GM21717 (cell line): ENCODE results near the gene TPRN.

ENCODE experiments used
- ATAC-seq: cut with Tn5 transposase; IDR thresholded peaks from one replicate; pipeline ENCODE4 v1.9.1; 2021; ENCODE audit warnings: mild to moderate bottlenecking, moderate library complexity; ENCODE audit not compliant: unreplicated experiment

Gene TPRN

DNA sequence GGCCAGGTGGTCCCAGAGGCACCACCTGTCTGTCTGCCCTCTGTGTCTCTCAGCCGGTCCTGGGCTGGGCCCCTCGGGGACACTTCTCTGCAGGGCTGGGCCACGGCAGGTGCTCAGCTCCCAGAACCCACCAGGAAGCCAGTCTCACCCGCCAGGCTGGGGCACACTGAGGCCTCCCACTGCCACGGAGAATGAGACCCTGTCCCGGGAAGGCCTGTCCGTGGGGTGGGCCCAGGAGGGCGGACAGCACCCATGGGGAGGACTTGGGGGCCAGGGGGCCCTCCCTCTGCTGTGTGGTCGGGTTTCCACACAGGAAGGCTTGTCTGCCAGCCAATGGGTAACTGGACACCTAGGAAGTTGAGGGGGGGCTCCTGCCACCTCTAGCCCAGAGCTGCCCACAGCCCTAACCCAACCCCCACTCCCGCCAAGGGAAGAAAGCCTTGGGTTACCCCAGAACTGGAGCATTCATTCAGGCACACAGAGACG lies 36.4 kb upstream of the TPRN start:
- no peak for ATAC-seq

DNA sequence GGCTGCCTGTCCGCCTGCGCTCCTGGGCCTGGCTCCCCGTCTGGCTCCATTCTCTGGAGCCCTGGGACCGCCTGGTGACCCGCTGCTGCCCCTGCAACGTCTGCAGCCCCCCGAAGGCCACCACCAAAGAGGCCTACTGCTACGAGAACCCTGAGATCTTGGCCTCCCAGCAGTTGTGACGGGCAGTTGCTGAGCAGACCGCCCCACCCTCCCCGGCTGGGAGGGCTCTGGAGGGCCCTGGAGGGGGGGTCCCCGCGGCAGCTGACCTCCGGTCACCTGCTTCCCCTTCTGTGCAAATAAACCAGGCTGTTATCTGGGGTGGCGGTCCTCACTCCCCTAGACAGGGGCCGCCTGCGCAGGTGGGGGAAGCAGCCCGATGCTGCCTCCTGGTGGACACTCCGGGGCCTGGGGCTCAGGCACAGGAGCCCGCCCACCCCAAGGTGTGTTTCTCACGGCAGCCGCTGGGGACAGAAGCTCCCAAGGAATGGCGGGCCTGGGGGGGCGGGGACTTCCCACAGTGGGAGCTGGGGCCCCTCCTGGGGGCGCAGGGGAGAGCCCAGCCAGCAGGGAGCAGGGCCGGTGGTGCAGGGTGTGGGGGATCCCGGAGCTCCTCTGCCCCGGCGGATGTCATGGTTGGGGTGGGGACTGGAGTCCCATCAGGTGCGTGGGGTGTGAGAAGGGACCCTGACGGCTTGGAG lies 35.8 kb upstream of the TPRN start:
- no peak for ATAC-seq

DNA sequence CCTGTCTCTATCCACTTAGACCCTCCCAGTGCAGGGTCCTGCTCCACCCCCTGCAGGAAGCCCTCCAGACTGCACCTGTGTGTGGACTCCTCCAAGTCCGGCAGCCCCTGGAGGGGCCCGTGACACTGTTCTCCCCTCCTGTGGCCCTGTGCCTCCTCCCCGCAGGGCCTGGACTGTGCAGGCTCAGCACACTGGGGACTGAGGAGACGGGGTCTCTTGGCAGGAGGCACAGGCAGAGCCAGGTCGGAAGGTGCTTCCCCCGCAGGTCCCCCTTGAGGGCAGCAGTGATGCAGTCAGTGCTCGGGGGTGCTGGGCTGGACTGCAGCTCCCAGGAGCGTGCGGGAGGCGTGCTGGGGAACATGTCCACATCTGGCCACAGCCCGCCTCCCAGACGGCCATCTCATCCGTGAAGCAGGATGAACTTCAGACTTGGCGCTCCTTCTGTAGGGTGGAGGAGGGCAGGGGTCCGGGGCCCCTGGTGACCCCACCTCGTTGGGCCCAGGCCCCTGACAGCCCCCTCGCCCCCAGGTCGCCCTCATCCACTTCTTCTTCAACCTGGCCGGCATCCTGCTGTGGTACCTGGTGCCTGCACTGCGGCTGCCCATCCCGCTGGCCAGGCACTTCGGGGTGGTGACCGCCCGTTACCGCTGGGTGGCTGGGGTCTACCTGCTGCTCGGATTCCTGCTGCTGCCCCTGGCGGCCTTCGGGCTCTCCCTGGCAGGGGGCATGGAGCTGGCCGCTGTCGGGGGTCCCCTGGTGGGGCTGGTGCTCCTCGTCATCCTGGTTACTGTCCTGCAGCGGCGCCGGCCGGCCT lies 35.1 kb upstream of the TPRN start:
- no peak for ATAC-seq

DNA sequence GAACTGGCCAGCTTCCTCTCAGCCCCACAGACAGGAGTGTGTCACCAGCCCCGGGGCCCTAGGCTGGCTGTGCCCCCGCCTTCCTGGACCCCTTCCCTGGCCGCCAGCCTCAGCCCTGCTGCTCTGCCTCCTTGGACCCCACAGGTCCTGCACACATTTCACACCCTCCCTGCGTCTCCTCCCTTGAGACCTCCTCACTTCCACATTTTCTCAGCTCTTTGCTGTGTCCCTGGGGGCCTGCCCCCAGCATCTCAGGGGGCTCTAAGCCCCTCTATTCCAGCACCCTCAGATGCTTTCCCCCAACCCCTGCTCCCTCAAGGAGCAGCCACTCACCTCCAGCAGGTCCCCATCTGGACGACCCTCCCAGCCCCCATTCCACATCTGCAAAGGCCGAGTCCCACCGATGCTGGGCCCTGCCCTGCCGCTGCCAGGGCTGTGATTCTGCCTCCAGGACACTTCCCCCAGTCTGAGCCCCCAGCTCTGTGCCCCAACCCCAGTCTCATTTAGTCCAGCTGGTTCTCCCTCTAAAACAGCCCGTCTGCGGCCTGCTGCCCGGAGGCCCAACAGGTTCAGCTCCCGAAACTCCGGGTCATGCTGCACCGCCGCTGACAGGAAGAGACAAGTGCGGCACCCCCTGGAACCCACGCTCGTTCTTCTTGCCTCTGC lies 34.4 kb upstream of the TPRN start:
- ATAC-seq, result no peak

DNA sequence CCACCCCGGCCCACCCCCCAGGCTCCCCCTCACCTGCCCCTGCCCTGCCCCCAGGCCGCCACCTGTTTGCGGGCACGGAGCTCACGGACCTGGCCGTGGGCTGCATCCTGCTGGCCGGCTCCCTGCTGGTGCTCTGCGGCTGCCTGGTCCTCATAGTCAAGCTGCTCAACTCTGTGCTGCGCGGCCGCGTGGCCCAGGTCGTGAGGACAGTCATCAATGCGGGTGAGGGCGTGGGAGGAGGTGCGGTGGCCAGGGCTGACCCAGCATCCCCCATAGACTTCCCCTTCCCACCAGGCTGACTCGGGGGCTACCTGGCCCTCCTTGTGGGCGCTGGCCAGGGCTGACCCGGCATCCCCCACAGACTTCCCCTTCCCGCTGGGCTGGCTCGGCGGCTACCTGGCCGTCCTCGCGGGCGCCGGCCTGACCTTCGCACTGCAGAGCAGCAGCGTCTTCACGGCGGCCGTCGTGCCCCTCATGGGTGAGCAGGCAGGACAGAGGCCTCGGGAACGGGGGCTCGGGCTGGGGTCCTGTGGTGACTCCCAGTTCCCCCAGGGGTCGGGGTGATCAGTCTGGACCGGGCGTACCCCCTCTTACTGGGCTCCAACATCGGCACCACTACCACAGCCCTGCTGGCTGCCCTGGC lies 33.6 kb upstream of the TPRN start:
- ATAC-seq, result no peak

DNA sequence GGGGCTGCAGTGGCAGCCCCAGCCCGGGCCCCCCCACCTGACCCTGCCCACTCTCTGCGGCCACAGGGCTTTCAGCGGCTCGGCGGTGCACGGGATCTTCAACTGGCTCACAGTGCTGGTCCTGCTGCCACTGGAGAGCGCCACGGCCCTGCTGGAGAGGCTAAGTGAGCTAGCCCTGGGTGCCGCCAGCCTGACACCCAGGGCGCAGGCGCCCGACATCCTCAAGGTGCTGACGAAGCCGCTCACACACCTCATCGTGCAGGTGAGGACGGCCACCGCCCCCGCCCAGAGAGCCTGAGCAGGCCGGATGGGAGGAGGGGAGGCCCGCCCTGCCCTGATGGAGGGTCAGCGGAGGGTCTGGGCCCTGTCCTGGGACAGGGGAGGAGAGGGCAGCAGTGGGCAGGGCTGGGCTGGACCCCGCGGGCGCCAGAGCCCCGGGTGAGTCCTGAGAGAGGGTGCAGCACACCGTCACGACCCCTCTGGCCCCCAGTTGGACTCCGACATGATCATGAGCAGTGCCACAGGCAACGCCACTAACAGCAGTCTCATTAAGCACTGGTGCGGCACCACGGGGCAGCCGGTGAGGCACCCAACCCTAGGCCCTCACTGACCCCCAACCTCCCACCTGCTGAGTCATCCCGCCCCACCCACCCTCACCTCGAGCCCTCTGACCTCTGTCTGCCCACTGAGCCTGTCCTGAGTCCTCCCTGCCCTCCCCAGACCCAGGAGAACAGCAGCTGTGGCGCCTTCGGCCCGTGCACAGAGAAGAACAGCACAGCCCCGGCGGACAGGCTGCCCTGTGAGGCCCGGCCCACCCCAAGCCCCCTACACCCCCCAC lies 32.8 kb upstream of the TPRN start:
- no peak for ATAC-seq

DNA sequence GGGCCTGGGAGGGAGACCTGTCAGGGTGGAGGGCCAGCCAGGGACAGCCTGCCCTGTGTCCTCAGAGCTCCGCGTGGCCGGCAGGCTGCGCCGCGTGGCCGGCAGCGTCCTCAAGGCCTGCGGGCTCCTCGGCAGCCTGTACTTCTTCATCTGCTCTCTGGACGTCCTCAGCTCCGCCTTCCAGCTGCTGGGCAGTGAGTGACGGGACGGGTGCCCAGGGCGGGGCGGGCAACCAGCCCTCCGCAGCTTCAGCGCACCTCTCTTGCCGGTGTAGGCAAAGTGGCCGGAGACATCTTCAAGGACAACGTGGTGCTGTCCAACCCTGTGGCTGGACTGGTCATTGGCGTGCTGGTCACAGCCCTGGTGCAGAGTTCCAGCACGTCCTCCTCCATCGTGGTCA lies 32.0 kb upstream of the TPRN start:
- no peak for ATAC-seq

DNA sequence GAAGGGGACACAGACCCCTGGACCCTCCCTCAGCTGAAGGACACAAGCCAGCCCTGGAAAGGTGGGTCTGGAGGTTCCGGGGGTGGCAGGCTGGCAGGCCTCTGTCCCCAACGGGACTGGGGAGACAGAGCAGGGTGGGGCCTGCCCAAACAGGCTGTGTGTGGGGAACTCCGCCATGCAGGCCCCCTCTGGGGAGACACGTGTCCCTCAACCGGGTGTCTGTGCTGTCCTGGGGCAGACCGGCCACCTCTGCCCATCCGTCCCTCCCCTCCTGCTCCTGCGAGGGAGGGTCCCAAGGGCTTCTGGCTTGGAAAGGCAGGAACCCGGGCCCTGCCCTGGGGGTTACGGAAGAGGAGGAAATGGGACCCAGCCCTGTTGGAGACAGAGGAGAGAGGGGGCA lies 31.6 kb upstream of the TPRN start:
- no peak for ATAC-seq

DNA sequence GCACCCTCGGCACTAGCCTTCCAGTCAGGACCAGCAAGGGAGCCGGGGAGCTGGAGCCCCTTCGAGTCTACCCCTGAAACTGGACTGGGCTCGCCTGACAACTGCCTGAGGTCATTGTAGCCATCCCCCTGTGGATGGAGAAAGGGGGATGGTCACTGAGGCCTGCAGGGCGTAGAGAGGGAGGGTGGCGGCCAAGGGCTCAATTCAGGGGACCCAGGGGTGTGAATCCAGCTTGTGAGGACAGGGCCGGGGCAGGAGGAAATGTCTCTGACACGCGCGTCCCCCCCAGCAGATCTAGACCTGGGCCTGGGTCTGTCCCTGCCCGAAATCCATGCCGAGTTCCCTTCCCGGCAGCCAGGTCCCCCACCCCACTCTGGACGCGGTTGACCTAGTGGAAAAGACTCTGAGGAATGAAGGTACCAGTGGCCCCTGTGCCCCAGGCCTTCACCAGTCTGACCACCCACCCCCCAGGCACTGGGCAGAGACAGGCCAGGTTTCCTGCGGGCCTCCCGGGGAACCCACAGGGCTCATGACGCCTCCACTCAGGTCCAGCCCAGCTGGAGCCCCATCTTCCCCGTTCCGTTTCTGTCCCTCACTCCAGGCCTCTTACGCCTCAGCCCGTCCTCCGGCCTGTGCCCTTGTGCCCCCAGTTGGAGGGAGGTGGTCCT lies 31.0 kb upstream of the TPRN start:
- ATAC-seq, result no peak

DNA sequence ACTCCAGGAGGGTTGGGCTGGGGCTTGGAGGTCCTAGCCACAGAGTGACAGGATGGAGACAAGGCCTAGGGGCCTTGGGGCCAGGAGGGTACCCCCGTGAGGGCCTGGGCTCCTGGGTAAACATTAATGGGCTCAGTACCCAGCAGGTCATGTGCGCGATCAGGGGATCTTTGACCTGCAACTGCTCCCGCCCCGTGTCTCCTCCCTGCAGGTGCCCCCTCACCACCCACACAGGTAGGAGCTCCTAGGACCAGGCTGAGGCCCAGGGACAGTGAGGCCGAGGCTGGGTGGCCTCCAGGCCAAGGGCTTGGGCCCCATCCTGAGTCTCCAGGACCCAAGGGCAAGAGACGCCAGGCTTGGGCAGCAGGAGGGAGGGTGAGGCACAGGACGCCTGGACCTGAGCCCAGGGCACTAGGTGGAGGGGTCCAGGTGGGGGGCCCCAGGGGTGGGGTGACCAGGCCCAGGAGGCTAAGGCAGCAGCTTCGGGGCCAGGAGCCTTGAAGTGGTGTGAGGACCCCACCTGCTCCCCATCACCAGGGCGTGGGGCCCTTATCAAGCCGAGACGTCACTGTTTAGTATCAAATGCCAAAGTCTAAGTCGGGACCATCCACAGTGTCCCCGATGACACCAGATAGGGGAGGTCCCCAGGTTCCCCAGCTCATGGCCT lies 30.3 kb upstream of the TPRN start, which contains the start of gene SLC34A3:
SLC34A3 (plus strand) TSS at position 197 of the 667 bp plus-strand sequence. CDS start 802 bp downstream, outside the sequence.
- no peak for ATAC-seq

DNA sequence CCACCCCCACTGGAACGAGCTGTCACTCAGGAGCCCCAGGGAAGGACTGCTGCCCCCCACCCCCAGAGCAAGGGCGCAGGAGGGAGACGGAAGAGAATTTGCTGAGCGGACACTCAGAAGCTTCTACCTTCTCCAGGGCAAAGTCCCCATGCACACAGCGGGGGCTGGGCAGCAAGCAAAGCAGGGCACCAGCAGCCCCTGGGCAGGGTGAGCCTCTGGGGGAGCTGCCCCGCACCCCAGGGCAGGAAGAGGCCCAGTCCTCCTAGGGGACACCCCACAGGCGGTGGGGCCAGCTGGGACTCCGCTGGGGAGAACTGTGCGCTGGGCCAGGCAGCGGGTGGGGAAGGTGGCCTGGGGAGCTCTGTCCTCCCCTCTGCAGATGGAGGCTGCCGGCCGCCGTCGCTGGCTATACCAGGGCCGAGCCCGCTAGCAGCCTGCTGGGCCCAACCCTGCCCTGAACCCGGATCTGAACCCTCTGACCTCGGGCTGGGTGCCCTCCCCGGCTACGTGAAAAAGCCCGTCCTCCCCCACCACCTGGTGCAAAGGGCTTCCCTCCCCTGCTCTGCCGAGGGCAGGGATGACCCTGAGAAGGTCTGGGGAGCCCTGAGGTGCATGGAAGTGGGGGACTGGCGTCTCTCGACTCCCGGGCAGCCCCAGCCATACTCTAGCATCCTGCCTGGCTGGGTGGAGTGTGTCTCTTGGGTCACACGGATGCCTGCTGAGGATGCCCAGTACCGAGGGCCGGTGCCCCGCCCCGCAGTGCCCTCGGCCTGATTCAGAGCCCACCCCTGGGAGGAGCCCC lies 29.6 kb upstream of the TPRN start:
- ATAC-seq, result no peak

DNA sequence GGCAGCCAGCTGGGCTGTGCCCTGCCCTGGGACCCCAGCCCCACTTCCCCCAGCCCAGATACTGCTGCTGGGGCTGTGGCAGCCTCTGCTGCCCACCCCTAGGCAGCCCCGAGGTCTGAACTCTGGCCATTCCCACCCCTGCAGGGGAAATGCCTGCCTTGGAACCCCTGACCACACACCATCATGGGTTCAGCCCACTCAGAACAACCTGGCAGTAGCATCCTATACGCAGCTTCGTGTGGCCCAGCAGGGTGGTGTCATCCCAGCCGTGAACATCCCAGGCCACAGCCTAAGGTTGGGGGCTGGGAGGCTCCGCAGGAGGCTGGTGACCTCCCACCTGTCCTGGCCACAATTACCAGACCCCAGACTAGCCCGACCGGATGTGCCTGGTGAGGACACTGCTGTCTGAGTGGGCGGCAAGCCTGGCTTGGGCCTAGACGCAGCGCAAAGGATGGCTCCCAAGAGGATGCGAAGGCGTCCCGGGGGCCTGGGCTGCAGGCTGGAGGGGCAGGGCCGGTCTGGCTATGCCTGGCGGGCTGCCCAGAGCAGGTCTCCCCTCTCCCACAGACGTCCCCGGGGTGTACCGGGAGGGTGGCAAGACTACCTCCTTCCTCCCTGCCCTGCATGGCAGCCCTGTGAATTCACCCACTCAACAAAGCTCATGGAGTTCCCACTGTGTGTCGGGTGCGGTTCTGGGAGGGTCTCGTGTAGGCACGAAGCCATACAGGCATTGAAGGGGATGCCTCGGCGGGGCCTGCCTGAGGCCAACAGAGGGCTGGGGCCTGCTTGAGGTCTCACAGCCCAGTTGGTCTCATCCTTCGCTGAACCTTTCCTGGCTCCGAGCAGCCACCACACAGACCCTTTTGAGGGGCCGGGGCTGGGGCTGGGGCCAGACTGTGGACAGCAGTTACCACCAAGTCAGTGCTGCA lies 28.7 kb upstream of the TPRN start:
- ATAC-seq, result no peak

DNA sequence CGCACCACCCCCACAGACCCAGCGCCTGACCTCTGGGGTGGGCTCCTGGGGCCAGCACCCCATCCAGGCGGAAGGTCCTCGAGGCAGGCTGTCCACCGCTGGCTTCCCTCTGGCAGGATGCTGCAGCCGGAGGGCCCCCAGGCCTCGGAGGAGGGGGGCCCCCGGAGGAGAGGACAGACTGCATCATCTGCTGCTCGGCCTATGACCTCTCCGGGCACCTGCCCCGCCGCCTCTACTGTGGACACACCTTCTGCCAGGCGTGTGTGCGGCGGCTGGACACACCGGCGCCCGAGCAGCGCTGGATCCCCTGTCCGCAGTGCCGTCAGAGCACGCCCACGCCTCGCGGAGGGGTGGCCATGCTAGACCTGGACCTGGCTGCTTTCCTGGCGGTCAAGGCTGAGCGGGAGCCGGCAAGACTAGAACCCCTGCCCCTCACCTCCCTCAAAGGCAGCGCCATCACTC lies 28.0 kb upstream of the TPRN start:
- no peak for ATAC-seq

DNA sequence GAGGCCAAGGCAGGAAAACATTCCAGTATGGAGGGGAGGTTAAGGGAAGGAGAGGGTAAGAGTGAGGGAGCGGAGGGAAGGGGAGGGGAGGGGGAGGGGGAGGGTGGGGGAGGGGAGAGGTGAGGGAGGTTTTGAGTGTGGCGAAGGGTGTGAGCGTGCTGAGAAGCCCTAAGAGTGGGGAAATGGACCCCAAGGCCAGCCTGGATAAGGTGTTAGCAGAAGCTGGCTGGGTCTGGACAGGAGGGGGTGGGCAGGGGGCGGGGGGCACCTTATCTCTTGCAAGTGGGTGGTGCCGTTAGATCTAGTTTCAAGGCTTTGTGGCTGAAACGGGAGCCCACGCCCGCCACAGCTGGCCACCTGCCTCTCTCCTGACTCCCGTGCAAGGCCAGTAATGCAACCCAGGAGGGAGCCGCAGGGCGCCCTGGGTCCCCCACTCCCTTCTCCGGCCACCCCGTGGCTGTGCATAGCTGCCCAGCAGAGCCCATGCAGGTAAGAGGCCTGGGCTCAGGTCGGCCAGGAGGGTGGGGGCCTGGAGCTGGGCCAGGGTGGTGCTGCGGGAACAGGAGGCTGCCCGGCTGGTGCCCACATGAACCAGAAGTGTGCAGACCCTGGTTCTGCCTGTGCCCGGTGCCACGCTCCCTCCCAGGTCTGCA lies 27.4 kb upstream of the TPRN start:
- ATAC-seq, result no peak

DNA sequence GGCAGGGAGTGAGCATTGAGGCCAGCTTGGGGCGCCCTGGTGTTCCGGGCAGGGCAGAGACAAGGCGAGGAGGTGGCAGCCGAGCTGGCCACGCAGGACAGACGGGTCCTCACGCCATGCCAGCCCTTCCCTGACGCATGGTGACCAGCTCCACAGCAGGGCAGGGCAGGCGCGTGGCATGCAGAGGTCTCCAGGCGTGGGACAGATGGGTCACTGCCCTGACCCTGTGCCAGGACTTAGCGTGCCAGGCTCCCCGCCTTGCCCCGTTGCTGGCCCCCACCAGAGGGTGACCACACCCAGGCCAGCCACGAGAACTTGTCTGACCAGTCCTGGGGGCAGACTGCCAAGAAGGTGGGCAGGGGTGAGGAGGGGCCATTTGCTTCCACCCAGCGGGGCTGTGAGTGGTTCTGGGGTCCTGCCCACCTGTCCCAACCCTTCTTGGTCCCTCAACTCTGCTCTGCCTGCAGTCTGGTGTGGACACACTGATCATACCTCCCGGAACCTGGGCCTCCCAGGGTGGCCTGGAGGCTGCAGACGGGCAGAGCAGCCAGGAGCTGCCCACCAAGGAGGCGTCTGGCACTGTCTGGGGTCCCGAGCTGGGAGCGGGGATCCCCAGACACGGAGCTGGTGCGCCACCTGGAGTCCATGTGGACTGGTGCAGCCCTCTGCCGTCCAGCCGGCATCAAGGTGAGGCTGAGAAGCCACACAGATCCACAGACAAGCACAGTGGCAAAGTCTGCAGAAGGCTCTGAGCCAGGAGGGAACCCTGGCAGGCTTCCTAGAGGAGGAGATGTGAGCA lies 26.7 kb upstream of the TPRN start, which contains the start of gene RNF224:
RNF224 (plus strand) TSS at position 449 of the 799 bp plus-strand sequence. CDS start 834 bp downstream, outside the sequence.
- no peak for ATAC-seq
